Uterus (tissue), 4 donors: ENCODE measurements around the gene PGGHG. TPM values are rescaled to one million over a fixed set of nuclear protein-coding genes. Genes with fewer than 3 reads are reported as not detected.
A peak's percentile ranks its signal among the peaks of the same experiment; 100 is the strongest.

Experiments
- DNase-seq, 2 donors: peaks; one replicate each; pipeline ENCODE4 v3.0.0-alpha.2; 2019 to 2020
- H3K27ac ChIP-seq, 2 donors: fragments of 200-600 bp; sonication (generic); 1 replicate in 1 of 2; 2 replicates in 1 of 2; pipeline ENCODE4 v1.5.1; 2016 to 2018
- H3K27me3 ChIP-seq, 2 donors: fragments of 200-600 bp; sonication (generic); one replicate each; pipeline ENCODE4 v1.5.1; 2018 to 2019; ENCODE audit warnings: control low read depth in 1 of 2
- H3K36me3 ChIP-seq, 2 donors: fragments of 200-600 bp; sonication (generic); one replicate each; pipeline ENCODE4 v1.5.1; 2019; ENCODE audit warnings: control low read depth in 1 of 2
- H3K4me1 ChIP-seq, 2 donors: fragments of 200-600 bp; sonication (generic); one replicate each; pipeline ENCODE4 v1.5.1; 2018 to 2019; ENCODE audit warnings: control low read depth in 1 of 2
- H3K4me3 ChIP-seq, 2 donors: fragments of 200-600 bp; sonication (generic); 1 replicate in 1 of 2; 2 replicates in 1 of 2; pipeline ENCODE4 v1.5.1; 2018 to 2019; ENCODE audit warnings: mild to moderate bottlenecking in 1 of 2
- H3K9me3 ChIP-seq, 2 donors: fragments of 200-600 bp; sonication (generic); one replicate each; pipeline ENCODE4 v1.5.1; 2019; ENCODE audit warnings: control low read depth in 1 of 2
- POLR2A ChIP-seq, 2 donors: fragments of 450-650 bp; IDR thresholded peaks; one replicate each; pipeline ENCODE4 v1.6.1; 2016; ENCODE audit warnings: antibody characterized with exemption in 2 of 2, mild to moderate bottlenecking in 1 of 2, moderate library complexity in 1 of 2
- intact Hi-C: fragments of 100-400 bp; cut with DNase I; formaldehyde crosslinking; loops from one replicate; pipeline ENCODE4 v1.15.1; 2023; ENCODE audit warnings: low total_unique reads
- total RNA-seq, 4 donors: library from RNA; depleted of rRNA in 3 of 4; stranded (reverse); fragments of >200 nt in 3 of 4; gene quantifications; one replicate each; pipeline versions ENCODE4 v1.1.0 to v1.2.4, GENCODE V29; 2014 to 2023
- TF ChIP-seq, protein P1 (sequence below), 4 experiments: fragments of 200-600 bp in 2 of 4; fragments of 450-650 bp in 2 of 4; sonication (generic) in 2 of 4; IDR thresholded peaks; one replicate each; pipeline ENCODE4 v1.5.1; 2016 to 2019; ENCODE audit warnings: antibody characterized with exemption in 4 of 4, mild to moderate bottlenecking in 2 of 4, moderate library complexity in 1 of 4
- donor health status: DM: yes; HTN: yes; CAD: no.

PGGHG gene
- total RNA-seq, 4 donors from 2014 or later, result 7.9 to 29.1 (median 14.2) TPM

DNA sequence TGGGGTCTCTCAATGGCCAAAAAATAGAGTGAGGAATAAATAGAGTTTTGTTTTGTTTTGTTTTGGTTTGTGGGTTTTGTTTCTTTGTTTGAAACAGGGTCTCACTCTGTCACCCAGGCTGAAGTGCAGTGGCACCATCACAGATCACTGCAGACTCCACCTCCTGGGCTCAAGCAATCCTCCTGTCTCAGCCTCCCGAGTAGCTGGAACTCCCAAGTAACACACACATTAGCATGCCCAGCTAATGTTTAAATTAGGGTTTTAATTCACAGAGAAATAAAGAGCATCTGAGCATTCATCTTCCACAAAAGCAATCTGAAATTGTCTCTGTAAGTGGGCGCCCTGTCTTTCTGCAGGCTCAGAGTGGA, 40.9 kb downstream of the PGGHG start:
- Histone ChIP-seq H3K36me3 (no peaks in the 10 kb centered on the region), H3K9me3 (no peaks in the 10 kb centered on the region), H3K27me3 (no peaks in the 10 kb centered on the region), H3K27ac (no peak overlapping the region), H3K4me1 (peaks cover 5 to 21% of the 10 kb centered on the region in 2 donors), H3K4me3 (no peak overlapping the region)
- no peak for TF ChIP-seq POLR2A (IDR thresholded peaks at IDR 0.05)
- TF ChIP-seq, protein P1, sequence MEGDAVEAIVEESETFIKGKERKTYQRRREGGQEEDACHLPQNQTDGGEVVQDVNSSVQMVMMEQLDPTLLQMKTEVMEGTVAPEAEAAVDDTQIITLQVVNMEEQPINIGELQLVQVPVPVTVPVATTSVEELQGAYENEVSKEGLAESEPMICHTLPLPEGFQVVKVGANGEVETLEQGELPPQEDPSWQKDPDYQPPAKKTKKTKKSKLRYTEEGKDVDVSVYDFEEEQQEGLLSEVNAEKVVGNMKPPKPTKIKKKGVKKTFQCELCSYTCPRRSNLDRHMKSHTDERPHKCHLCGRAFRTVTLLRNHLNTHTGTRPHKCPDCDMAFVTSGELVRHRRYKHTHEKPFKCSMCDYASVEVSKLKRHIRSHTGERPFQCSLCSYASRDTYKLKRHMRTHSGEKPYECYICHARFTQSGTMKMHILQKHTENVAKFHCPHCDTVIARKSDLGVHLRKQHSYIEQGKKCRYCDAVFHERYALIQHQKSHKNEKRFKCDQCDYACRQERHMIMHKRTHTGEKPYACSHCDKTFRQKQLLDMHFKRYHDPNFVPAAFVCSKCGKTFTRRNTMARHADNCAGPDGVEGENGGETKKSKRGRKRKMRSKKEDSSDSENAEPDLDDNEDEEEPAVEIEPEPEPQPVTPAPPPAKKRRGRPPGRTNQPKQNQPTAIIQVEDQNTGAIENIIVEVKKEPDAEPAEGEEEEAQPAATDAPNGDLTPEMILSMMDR (IDR thresholded peaks at IDR 0.05), result no peak
- DNase-seq, result no peak
- intact Hi-C loops, result no loop called here

DNA sequence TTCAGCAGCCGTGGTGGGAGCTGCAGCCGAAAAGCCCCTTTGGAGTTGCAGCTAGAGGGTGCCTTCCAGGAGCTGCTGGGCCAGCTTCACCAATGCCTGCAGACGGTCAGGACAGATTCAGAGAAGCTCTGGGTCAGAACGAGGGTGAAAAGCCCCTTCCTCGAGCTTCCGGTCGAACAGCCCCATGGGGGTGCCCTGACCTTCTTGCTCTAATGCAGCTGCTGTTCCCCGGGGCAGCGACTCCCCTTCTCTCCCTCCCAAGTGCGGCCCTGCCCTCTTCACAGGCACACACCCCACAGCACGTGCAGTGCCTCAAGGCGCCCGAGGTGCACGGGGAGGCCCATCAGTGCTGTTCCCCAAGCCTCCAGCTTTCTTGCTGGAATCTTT, 41.4 kb downstream of the PGGHG start:
- Histone ChIP-seq H3K27ac (no peak overlapping the region), H3K36me3 (no peaks in the 10 kb centered on the region), H3K27me3 (no peaks in the 10 kb centered on the region), H3K4me1 (peaks cover 5 to 21% of the 10 kb centered on the region in 2 donors), H3K4me3 (no peak overlapping the region), H3K9me3 (no peaks in the 10 kb centered on the region)
- peak in 1 of 2 donors; percentile 17 for DNase-seq
- TF ChIP-seq POLR2A (IDR thresholded peaks at IDR 0.05), result no peak
- TF ChIP-seq, protein P1 (IDR thresholded peaks at IDR 0.05), result no peak
- intact Hi-C loops, result no loop called here

DNA sequence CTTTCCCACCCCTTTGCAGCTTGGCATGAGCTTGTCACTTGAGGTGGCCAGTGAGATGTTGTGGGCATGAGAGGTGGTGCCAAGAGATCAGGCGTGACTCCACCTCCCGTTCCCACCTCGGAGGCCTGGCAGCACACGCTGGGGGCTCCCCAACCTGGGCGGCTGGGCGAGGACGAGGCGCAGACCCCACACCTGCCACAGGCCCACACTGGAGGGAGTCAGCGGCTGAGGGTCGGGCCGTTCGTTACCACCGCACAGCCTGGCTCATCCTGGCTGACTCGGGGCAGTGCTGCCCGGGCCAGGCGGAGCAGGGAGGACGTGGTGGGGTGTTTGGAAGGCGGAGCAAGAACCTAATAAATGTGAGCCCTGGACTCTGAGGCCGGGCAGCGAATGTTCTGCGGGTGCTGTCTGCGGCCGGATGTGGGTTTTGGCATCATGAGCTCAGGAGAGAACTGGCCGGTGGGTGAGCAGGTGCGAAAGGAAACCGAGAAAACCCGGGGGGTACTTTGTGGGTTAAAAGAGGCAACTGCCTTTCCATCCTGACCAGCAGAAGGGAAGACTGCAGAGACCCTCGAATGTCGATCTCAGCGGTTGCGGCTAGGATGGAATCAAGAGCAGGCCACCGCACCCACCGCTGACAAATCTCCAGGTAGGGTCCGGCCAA, 41.9 kb downstream of the PGGHG start:
- H3K27ac ChIP-seq, result peak overlapping the region in 1 of 2 donors; percentile 15
- intact Hi-C loops, result no loop called here
- no peaks in the 10 kb centered on the region for H3K36me3 ChIP-seq
- peak in 1 of 2 donors; percentile 21 for DNase-seq
- peaks cover 5 to 20% of the 10 kb centered on the region in 2 donors for H3K4me1 ChIP-seq
- no peak for TF ChIP-seq POLR2A (IDR thresholded peaks at IDR 0.05)
- TF ChIP-seq, protein P1 (IDR thresholded peaks at IDR 0.05), result no peak
- no peaks in the 10 kb centered on the region for H3K27me3 ChIP-seq
- H3K9me3 ChIP-seq, result no peaks in the 10 kb centered on the region
- no peak overlapping the region for H3K4me3 ChIP-seq

DNA sequence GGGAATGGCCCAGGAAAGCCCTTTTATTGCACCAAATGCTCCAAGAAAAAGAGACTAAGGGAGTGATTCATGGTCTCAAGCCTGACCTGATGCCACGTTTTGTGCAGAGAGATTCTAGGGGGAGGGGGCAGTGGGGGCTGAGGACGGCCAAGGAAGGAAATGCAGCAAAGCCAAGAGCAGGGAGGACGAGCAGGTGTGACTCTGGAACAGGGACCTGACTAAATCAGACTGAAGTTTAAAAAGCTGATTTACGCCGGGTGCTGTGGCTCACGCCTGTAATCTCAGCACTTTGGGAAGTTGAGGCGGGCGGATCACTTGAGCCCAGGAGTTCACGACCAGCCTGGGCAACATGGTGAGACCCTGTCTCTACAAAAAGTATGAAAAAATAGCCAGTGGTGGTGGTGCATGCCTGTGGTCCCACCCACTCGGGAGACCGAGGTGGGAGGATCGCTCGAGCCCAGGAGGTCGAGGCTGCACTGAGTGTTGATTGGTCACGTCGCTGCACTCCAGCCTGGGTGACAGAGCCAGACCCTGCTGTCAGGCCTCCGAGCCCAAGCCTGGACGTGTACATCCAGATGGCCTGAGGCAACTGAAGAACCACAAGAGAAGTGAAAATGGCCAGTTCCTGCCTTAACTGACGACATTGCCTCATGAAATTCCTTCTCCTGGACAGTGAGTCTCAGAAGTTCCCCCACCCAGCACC, 42.6 kb downstream of the PGGHG start:
- intact Hi-C loops, result no loop called here
- peak in 1 of 2 donors; percentile 30 for DNase-seq

More for the DNA sequence above, 42.6 kb downstream of the PGGHG start:
- H3K27ac ChIP-seq, result peak overlapping the region in 1 of 2 donors; percentile 15
- no peak overlapping the region for H3K4me3 ChIP-seq
- TF ChIP-seq, protein P1 (IDR thresholded peaks at IDR 0.05), result no peak
- TF ChIP-seq POLR2A (IDR thresholded peaks at IDR 0.05), result no peak
- H3K36me3 ChIP-seq, result no peaks in the 10 kb centered on the region
- no peaks in the 10 kb centered on the region for H3K9me3 ChIP-seq
- peaks cover 5 to 21% of the 10 kb centered on the region in 2 donors for H3K4me1 ChIP-seq
- H3K27me3 ChIP-seq, result no peaks in the 10 kb centered on the region
